Natural killer cell (primary cell): ENCODE results near the gene ALK. TPM values are rescaled to one million over a fixed set of nuclear protein-coding genes. Genes with fewer than 3 reads are reported as not detected.

Experiments
- ATAC-seq, 3 donors: fragments of 150-1000 bp in 2 of 3; fragments of 200-7000 bp in 1 of 3; cut with Tn5 transposase; 1 replicate in 1 of 3; 2 replicates in 2 of 3; pipeline ENCODE4 v1.10.0; 2021; ENCODE audit warnings: mild to moderate bottlenecking in 2 of 3, moderate library complexity in 2 of 3
- DNase-seq, 2 donors: peaks; one replicate each; pipeline versions ENCODE4 v3.0.0 to v3.0.0-alpha.2; 2013 to 2021; ENCODE audit warnings: mixed read lengths in 1 of 2
- H3K27ac ChIP-seq: one replicate; pipeline ENCODE4 v1.5.1; 2013; ENCODE audit warnings: mild to moderate bottlenecking, low read length
- H3K27me3 ChIP-seq: one replicate; pipeline ENCODE4 v1.6.1; 2013; ENCODE audit warnings: low read length; ENCODE audit not compliant: control insufficient read depth, insufficient read depth
- H3K36me3 ChIP-seq: one replicate; pipeline ENCODE4 v1.6.1; 2013; ENCODE audit warnings: low read length; ENCODE audit not compliant: control insufficient read depth, insufficient read depth
- H3K4me1 ChIP-seq: one replicate; pipeline ENCODE4 v1.6.1; 2013; ENCODE audit warnings: low read length; ENCODE audit not compliant: control insufficient read depth, insufficient read depth
- H3K4me3 ChIP-seq: one replicate; pipeline ENCODE4 v1.5.1; 2013; ENCODE audit warnings: low read length
- H3K9me3 ChIP-seq: one replicate; pipeline ENCODE4 v1.6.1; 2013; ENCODE audit warnings: low read length; ENCODE audit not compliant: control insufficient read depth, insufficient read depth
- H3K27ac Mint-ChIP-seq, 2 donors: one replicate each; pipeline ENCODE4 v1.8.0; 2022; ENCODE audit warnings: mild to moderate bottlenecking in 2 of 2, mixed read lengths in 2 of 2, moderate library complexity in 1 of 2
- H3K27me3 Mint-ChIP-seq, 2 donors: one replicate each; pipeline ENCODE4 v1.8.0; 2022; ENCODE audit warnings: low read depth in 2 of 2, mixed read lengths in 2 of 2
- H3K36me3 Mint-ChIP-seq: one replicate; pipeline ENCODE4 v1.8.0; 2022; ENCODE audit warnings: mixed read lengths
- H3K4me1 Mint-ChIP-seq, 2 donors: one replicate each; pipeline ENCODE4 v1.8.0; 2022; ENCODE audit warnings: mixed read lengths in 2 of 2
- H3K4me3 Mint-ChIP-seq: one replicate; pipeline ENCODE4 v1.8.0; 2022; ENCODE audit warnings: mild to moderate bottlenecking, moderate library complexity, mixed read lengths
- H3K9me3 Mint-ChIP-seq, 2 donors: one replicate each; pipeline ENCODE4 v1.8.0; 2022; ENCODE audit warnings: mixed read lengths in 2 of 2
- CTCF ChIP-seq: fragments of 200-600 bp; IDR thresholded peaks from one replicate; pipeline ENCODE4 v1.8.0; 2022; ENCODE audit warnings: antibody characterized with exemption
- WGBS: methylation state at CpG from one replicate; pipeline ENCODE4 v1.1.7; 2013; ENCODE audit warnings: missing lambda C conversion rate; ENCODE audit not compliant: insufficient coverage; 5-methylcytosine and 5-hydroxymethylcytosine counted together
- intact Hi-C: fragments of 100-400 bp; cut with micrococcal nuclease; formaldehyde crosslinking; loops from one replicate; pipeline ENCODE4 v1.14.2; 2022
- total RNA-seq, 4 donors: library from RNA; stranded (reverse); fragments of 120-200 nt in 1 of 4; gene quantifications; one replicate each; pipeline versions ENCODE4 v1.2.3 to v1.2.4, GENCODE V29; 2013 to 2022

Gene ALK
- total RNA-seq, 3 donors from 2014 or later (not counting 1 experiment from before 2014, with no cell fraction given), result not detected

- no peaks in the 10 kb centered on the region for H3K4me1 Mint-ChIP-seq
- Histone ChIP-seq H3K4me1 (no peaks in the 10 kb centered on the region), H3K27me3 (no peaks in the 10 kb centered on the region), H3K4me3 (no peak overlapping the region), H3K27ac (no peak overlapping the region), H3K36me3 (no peaks in the 10 kb centered on the region), H3K9me3 (no peaks in the 10 kb centered on the region)
- no peak overlapping the region for H3K27ac Mint-ChIP-seq
- ATAC-seq (no peak), DNase-seq (no peak)
- no peaks in the 10 kb centered on the region for H3K36me3 Mint-ChIP-seq
- no peaks in the 10 kb centered on the region for H3K9me3 Mint-ChIP-seq
- peaks cover 19 to 35% of the 10 kb centered on the region in 2 donors for H3K27me3 Mint-ChIP-seq
- no peak for TF ChIP-seq CTCF
- H3K4me3 Mint-ChIP-seq, result no peak overlapping the region
- intact Hi-C loops, result no loop called here
- WGBS, result 69% methylated on average over 3 of the region's 3 CpGs
Observed at GRCh38 chr2:29617351-29617750, 304.0 kb downstream of the ALK start.

- Histone ChIP-seq H3K27ac (no peak overlapping the region), H3K4me3 (no peak overlapping the region), H3K36me3 (no peaks in the 10 kb centered on the region), H3K9me3 (no peaks in the 10 kb centered on the region), H3K27me3 (no peaks in the 10 kb centered on the region), H3K4me1 (no peaks in the 10 kb centered on the region)
- no peak overlapping the region for H3K4me3 Mint-ChIP-seq
- no CpG with 5 or more reads among the region's 1 CpG for WGBS
- no peak for ATAC-seq
- DNase-seq, result no peak
- no peaks in the 10 kb centered on the region for H3K9me3 Mint-ChIP-seq
- H3K27ac Mint-ChIP-seq, result no peak overlapping the region
- intact Hi-C loops, result no loop called here
- H3K27me3 Mint-ChIP-seq, result peaks cover 20 to 33% of the 10 kb centered on the region in 2 donors
- no peaks in the 10 kb centered on the region for H3K36me3 Mint-ChIP-seq
- TF ChIP-seq CTCF, result no peak
- H3K4me1 Mint-ChIP-seq, result no peaks in the 10 kb centered on the region
Observed at GRCh38 chr2:29616569-29616968, 304.8 kb downstream of the ALK start.

DNA sequence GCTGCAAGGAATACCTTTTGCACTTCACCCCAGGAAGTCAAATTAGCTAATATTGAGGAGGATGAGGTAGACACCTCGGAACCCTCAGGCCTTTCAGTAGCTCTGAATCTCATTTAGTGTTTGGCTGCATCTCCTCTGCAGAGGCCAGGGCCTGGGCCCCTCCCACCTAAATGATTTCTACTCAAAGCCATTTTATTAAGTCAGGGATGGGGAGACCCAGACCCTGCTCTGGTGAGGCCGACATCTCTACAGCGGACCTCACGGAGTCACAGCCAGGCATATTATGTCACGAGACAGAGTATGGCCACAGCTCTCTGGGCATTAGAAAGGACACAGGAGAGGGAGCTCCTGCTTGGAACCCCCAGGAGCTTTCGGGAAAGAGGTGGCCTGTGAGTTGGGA, 305.5 kb downstream of the ALK start:
- no peak overlapping the region for H3K27ac ChIP-seq
- H3K36me3 ChIP-seq, result no peaks in the 10 kb centered on the region
- intact Hi-C loops, result no loop called here
- peaks cover 21 to 33% of the 10 kb centered on the region in 2 donors for H3K27me3 Mint-ChIP-seq
- no peak overlapping the region for H3K27ac Mint-ChIP-seq
- no peak for ATAC-seq
- 72% methylated on average over 6 of the region's 6 CpGs for WGBS
- H3K4me3 ChIP-seq, result no peak overlapping the region
- no peaks in the 10 kb centered on the region for H3K27me3 ChIP-seq
- no peaks in the 10 kb centered on the region for H3K9me3 Mint-ChIP-seq
- H3K9me3 ChIP-seq, result no peaks in the 10 kb centered on the region
- no peak for DNase-seq
- no peaks in the 10 kb centered on the region for H3K36me3 Mint-ChIP-seq
- H3K4me1 ChIP-seq, result no peaks in the 10 kb centered on the region
- H3K4me1 Mint-ChIP-seq, result no peaks in the 10 kb centered on the region
- no peak for TF ChIP-seq CTCF
- no peak overlapping the region for H3K4me3 Mint-ChIP-seq

DNA sequence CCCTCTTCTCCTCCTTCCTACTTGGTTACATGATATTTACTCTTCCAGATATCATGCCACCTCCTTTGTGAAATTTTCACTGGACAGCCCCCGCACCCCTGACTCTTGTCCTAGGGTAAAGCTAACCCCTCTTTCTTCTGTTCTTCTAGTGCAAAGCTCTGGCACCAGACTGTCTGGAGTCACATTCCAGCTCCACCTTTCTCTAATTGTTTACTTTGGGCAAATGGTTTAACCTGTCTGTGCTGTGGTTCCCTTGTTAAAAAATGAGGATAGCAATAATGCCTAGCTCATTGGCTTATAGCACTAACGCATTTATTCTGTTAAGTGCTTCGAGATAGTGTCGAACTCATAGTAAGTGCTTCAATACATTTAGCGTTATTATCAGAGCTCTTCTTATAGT, 306.2 kb downstream of the ALK start:
- no peaks in the 10 kb centered on the region for H3K9me3 ChIP-seq
- intact Hi-C loops, result no loop called here
- Mint-ChIP-seq H3K4me1 (no peaks in the 10 kb centered on the region), H3K9me3 (no peaks in the 10 kb centered on the region), H3K4me3 (no peak overlapping the region), H3K36me3 (no peaks in the 10 kb centered on the region), H3K27ac (no peak overlapping the region), H3K27me3 (peaks cover 22 to 38% of the 10 kb centered on the region in 2 donors)
- H3K4me3 ChIP-seq, result no peak overlapping the region
- ATAC-seq (no peak), DNase-seq (no peak)
- no peaks in the 10 kb centered on the region for H3K36me3 ChIP-seq
- WGBS, result 86% methylated on average over 4 of the region's 5 CpGs
- H3K4me1 ChIP-seq, result no peaks in the 10 kb centered on the region
- TF ChIP-seq CTCF, result no peak
- H3K27ac ChIP-seq, result no peak overlapping the region
- H3K27me3 ChIP-seq, result no peaks in the 10 kb centered on the region
